WTC11 (cell line): ENCODE results near the gene CDKN2B. TPM values are rescaled to one million over a fixed set of nuclear protein-coding genes. Genes with fewer than 3 reads are reported as not detected.

Experiments used
- ATAC-seq: fragments of 200-7000 bp; cut with Tn5 transposase; 2 replicates; pipeline ENCODE4 v1.10.0; 2021; ENCODE audit warnings: mild to moderate bottlenecking, moderate library complexity
- CTCF ChIA-PET: fragments of 300-600 bp; sonication (Branson Sonifier 250); formaldehyde crosslinking; loops from one replicate; lab custom pipeline; 2021; ENCODE audit warnings: antibody characterized with exemption; lab: Charles Lee
- POLR2A ChIA-PET: fragments of 350-600 bp; sonication (Branson Sonifier 250); formaldehyde crosslinking; loops from one replicate; lab custom pipeline; 2021; ENCODE audit warnings: antibody characterized with exemption; lab: Charles Lee
- DNase-seq: peaks from one replicate; pipeline ENCODE4 v3.0.0; 2021; ENCODE audit warnings: low spot score
- H3K27ac Mint-ChIP-seq: 2 replicates; pipeline ENCODE4 v1.8.0; 2021; ENCODE audit warnings: mixed read lengths
- H3K27me3 Mint-ChIP-seq: 2 replicates; pipeline ENCODE4 v1.8.0; 2021; ENCODE audit warnings: low read depth, mild to moderate bottlenecking, moderate library complexity, mixed read lengths
- H3K36me3 Mint-ChIP-seq: 2 replicates; pipeline ENCODE4 v1.8.0; 2021; ENCODE audit warnings: mixed read lengths
- H3K4me1 Mint-ChIP-seq: 2 replicates; pipeline ENCODE4 v1.8.0; 2022; ENCODE audit warnings: mixed read lengths
- H3K4me3 Mint-ChIP-seq: 2 replicates; pipeline ENCODE4 v1.8.0; 2021; ENCODE audit warnings: mild to moderate bottlenecking, moderate library complexity, mixed read lengths
- H3K9me3 Mint-ChIP-seq: 2 replicates; pipeline ENCODE4 v1.8.0; 2021; ENCODE audit warnings: mixed read lengths
- ARID4B ChIP-seq: sonication (generic); formaldehyde crosslinking; IDR thresholded peaks from 2 replicates; pipeline ENCODE4 v1.8.0; 2023; ENCODE audit warnings: missing genetic modification reagents, mild to moderate bottlenecking, borderline replicate concordance
- EMX1 ChIP-seq: fragments of 250-450 bp; sonication (Bioruptor Pico); IDR thresholded peaks from 2 replicates; pipeline ENCODE4 v1.8.0; 2021; ENCODE audit warnings: mild to moderate bottlenecking
- HMGXB4 ChIP-seq: sonication (generic); formaldehyde crosslinking; IDR thresholded peaks from 2 replicates; pipeline ENCODE4 v1.8.1; 2023; ENCODE audit warnings: mild to moderate bottlenecking, moderate library complexity, missing genetic modification reagents
- JUN ChIP-seq: sonication (generic); formaldehyde crosslinking; IDR thresholded peaks from 2 replicates; pipeline ENCODE4 v1.8.0; 2023; ENCODE audit warnings: mild to moderate bottlenecking, missing genetic modification reagents
- MYBL2 ChIP-seq: sonication (generic); formaldehyde crosslinking; IDR thresholded peaks from 2 replicates; pipeline ENCODE4 v1.8.1; 2023; ENCODE audit warnings: mild to moderate bottlenecking, moderate library complexity, missing genetic modification reagents
- NR1H2 ChIP-seq: sonication (generic); formaldehyde crosslinking; IDR thresholded peaks from 2 replicates; pipeline ENCODE4 v1.9.0; 2021; ENCODE audit warnings: mild to moderate bottlenecking, moderate library complexity, missing genetic modification reagents
- PRDM15 ChIP-seq: sonication (generic); formaldehyde crosslinking; IDR thresholded peaks from 2 replicates; pipeline ENCODE4 v1.8.0; 2022; ENCODE audit warnings: missing genetic modification reagents
- PREB ChIP-seq: sonication (generic); formaldehyde crosslinking; IDR thresholded peaks from 2 replicates; pipeline ENCODE4 v1.8.1; 2022; ENCODE audit warnings: mild to moderate bottlenecking, missing genetic modification reagents, moderate library complexity, borderline replicate concordance
- TEAD4 ChIP-seq: sonication (generic); formaldehyde crosslinking; IDR thresholded peaks from 2 replicates; pipeline ENCODE4 v1.8.0; 2022; ENCODE audit warnings: mild to moderate bottlenecking, missing genetic modification reagents
- TP53 ChIP-seq: sonication (generic); formaldehyde crosslinking; IDR thresholded peaks from 2 replicates; pipeline ENCODE4 v1.8.1; 2023; ENCODE audit warnings: mild to moderate bottlenecking, missing genetic modification reagents
- ZNF121 ChIP-seq: sonication (generic); formaldehyde crosslinking; IDR thresholded peaks from 2 replicates; pipeline ENCODE4 v1.8.0; 2023; ENCODE audit warnings: missing genetic modification reagents
- ZNF138 ChIP-seq: sonication (generic); formaldehyde crosslinking; conservative IDR thresholded peaks from 2 replicates; pipeline ENCODE4 v1.8.1; 2022; ENCODE audit warnings: mild to moderate bottlenecking, moderate library complexity, missing genetic modification reagents
- ZNF423 ChIP-seq: fragments of 250-450 bp; sonication (Bioruptor Pico); IDR thresholded peaks from 2 replicates; pipeline ENCODE4 v2.1.2; 2022; ENCODE audit warnings: mild to moderate bottlenecking, moderate library complexity
- ZNF532 ChIP-seq: fragments of 250-450 bp; sonication (Bioruptor Pico); IDR thresholded peaks from 2 replicates; pipeline ENCODE4 v1.9.0; 2021; ENCODE audit warnings: mild to moderate bottlenecking, borderline replicate concordance
- total RNA-seq: library from RNA; stranded (reverse); gene quantifications from 3 replicates; pipeline ENCODE4 v1.2.3, GENCODE V29; 2021

CDKN2B gene
- total RNA-seq, 1 experiment from 2014 or later = 0.13 TPM

- CTCF ChIA-PET = interaction anchor here (0.6 to 4.3 kb wide), 9 partner anchors 8 to 250 kb away, joined by 3 to 42 read pairs (median 4); partner anchors contain the start of gene CDKN2B
- ATAC-seq (peak; percentile 7; the same call in 1 of the 2 replicates), DNase-seq (peak; percentile 44)
- Mint-ChIP-seq H3K27ac (no peak within 1 kb of the TSS), H3K4me1 (peaks cover 45% of the 10 kb centered on the region), H3K4me3 (peak within 1 kb of the TSS; percentile 63), H3K9me3 (no peaks in the 10 kb centered on the region), H3K36me3 (no peaks in the 10 kb centered on the region), H3K27me3 (peaks cover 94% of the 10 kb centered on the region)
- POLR2A ChIA-PET = interaction anchor here (1.4 kb wide), 1 partner anchor 9 kb away, joined by 5 read pairs; no protein-coding TSS in a partner anchor
- TF ChIP-seq ARID4B = no peak
- TF ChIP-seq ZNF423 (CRISPR knock-in tag) = peak; percentile 82
- no peak for TF ChIP-seq ZNF121 (CRISPR knock-in tag)
- TF ChIP-seq ZNF532 (CRISPR knock-in tag) = no peak
- TF ChIP-seq MYBL2 = no peak
- TF ChIP-seq TEAD4 (CRISPR knock-in tag) = no peak
- TF ChIP-seq EMX1 (CRISPR knock-in tag) = no peak
Observed at GRCh38 chr9:21994556-21995005, 14.5 kb downstream of the CDKN2B start, which contains the start of gene CDKN2B-AS1. Gene CDKN2B-AS1 (plus strand): TSS chr9:21994791.

GRCh38 chr9:21993893-21994555 is 15.1 kb downstream of the CDKN2B start, which contains the start of gene CDKN2A:
Gene CDKN2A (minus strand): TSS chr9:21994392.
- peaks cover 97% of the 10 kb centered on the region for H3K27me3 Mint-ChIP-seq
- no peaks in the 10 kb centered on the region for H3K36me3 Mint-ChIP-seq
- peak; percentile 13; the same call in 1 of the 2 replicates for ATAC-seq
- DNase-seq = peak; percentile 50
- CTCF ChIA-PET = interaction anchor here (1.0 to 4.3 kb wide), 4 partner anchors 9 to 23 kb away, joined by 3 to 42 read pairs (median 4); partner anchors contain the start of gene CDKN2B
- H3K9me3 Mint-ChIP-seq = no peaks in the 10 kb centered on the region
- no peak within 1 kb of the TSS for H3K27ac Mint-ChIP-seq
- POLR2A ChIA-PET = interaction anchor here (1.4 kb wide), 1 partner anchor 9 kb away, joined by 5 read pairs; no protein-coding TSS in a partner anchor
- H3K4me1 Mint-ChIP-seq = peaks cover 50% of the 10 kb centered on the region
- no peak for TF ChIP-seq NR1H2
- TF ChIP-seq JUN (CRISPR knock-in tag) = 0 out of 2 replicates have a peak, but pooled peaks have one; percentile 39
- TF ChIP-seq, all 79 proteins: peak for 1
- H3K4me3 Mint-ChIP-seq = peak within 1 kb of the TSS; percentile 63

- POLR2A ChIA-PET = interaction anchor here (1.4 kb wide), 1 partner anchor 10 kb away, joined by 5 read pairs; no protein-coding TSS in a partner anchor
- Mint-ChIP-seq H3K4me3 (peak overlapping the region; percentile 60), H3K27me3 (peaks cover 98% of the 10 kb centered on the region), H3K36me3 (no peaks in the 10 kb centered on the region), H3K9me3 (no peaks in the 10 kb centered on the region), H3K4me1 (peaks cover 49% of the 10 kb centered on the region), H3K27ac (no peak overlapping the region)
- no peak for DNase-seq
- ATAC-seq = no peak
- CTCF ChIA-PET = interaction anchor here (4.3 kb wide), 1 partner anchor 16 kb away, joined by 42 read pairs; the partner anchor contains the start of gene CDKN2B
- TF ChIP-seq HMGXB4 (CRISPR knock-in tag) = no peak
- no peak for TF ChIP-seq ZNF138 (CRISPR knock-in tag)
- TF ChIP-seq PREB (CRISPR knock-in tag) = no peak
- no peak for TF ChIP-seq PRDM15 (CRISPR knock-in tag)
- no peak for TF ChIP-seq TP53 (CRISPR knock-in tag)
Observed at GRCh38 chr9:21993007-21993406, 16.1 kb downstream of the CDKN2B start.
